IPS-15b (cell line): ENCODE measurements around the gene CFAP54.

Experiments used
- H3K27me3 ChIP-seq: one replicate; pipeline ENCODE4 v1.6.1; 2013; ENCODE audit warnings: low read length; ENCODE audit not compliant: control insufficient read depth, insufficient read depth
- H3K36me3 ChIP-seq: one replicate; pipeline ENCODE4 v1.6.1; 2013; ENCODE audit warnings: low read length; ENCODE audit not compliant: control insufficient read depth, insufficient read depth
- H3K4me1 ChIP-seq: one replicate; pipeline ENCODE4 v1.6.1; 2013; ENCODE audit warnings: mild to moderate bottlenecking, low read length; ENCODE audit not compliant: control insufficient read depth, insufficient read depth
- H3K4me3 ChIP-seq: one replicate; pipeline ENCODE4 v1.5.1; 2013; ENCODE audit warnings: low read depth, low read length
- H3K9ac ChIP-seq: one replicate; pipeline ENCODE4 v1.6.1; 2013; ENCODE audit warnings: low read depth, mild to moderate bottlenecking, low read length
- H3K9me3 ChIP-seq: one replicate; pipeline ENCODE4 v1.6.1; 2013; ENCODE audit warnings: mild to moderate bottlenecking, low read length; ENCODE audit not compliant: control insufficient read depth, insufficient read depth

Gene CFAP54

GRCh38 chr12:96889273-96889933 is 400.0 kb downstream of the CFAP54 start:
- Histone ChIP-seq H3K36me3 (no peaks in the 10 kb centered on the region), H3K9ac (no peak overlapping the region), H3K9me3 (no peaks in the 10 kb centered on the region), H3K27me3 (no peaks in the 10 kb centered on the region), H3K4me1 (no peaks in the 10 kb centered on the region), H3K4me3 (no peak overlapping the region)

- Histone ChIP-seq H3K9ac (no peak overlapping the region), H3K4me1 (no peaks in the 10 kb centered on the region), H3K27me3 (no peaks in the 10 kb centered on the region), H3K4me3 (no peak overlapping the region), H3K9me3 (no peaks in the 10 kb centered on the region), H3K36me3 (no peaks in the 10 kb centered on the region)
These were observed 401.0 kb downstream of the CFAP54 start for GRCh38 chr12:96890331-96890730.

- H3K9me3 ChIP-seq = no peaks in the 10 kb centered on the region
- no peaks in the 10 kb centered on the region for H3K4me1 ChIP-seq
- H3K27me3 ChIP-seq = no peaks in the 10 kb centered on the region
- no peaks in the 10 kb centered on the region for H3K36me3 ChIP-seq
- no peak overlapping the region for H3K4me3 ChIP-seq
- no peak overlapping the region for H3K9ac ChIP-seq
These were observed 402.7 kb downstream of the CFAP54 start for GRCh38 chr12:96892104-96892503.

- Histone ChIP-seq H3K27me3 (no peaks in the 10 kb centered on the region), H3K9me3 (no peaks in the 10 kb centered on the region), H3K36me3 (no peaks in the 10 kb centered on the region), H3K4me1 (no peaks in the 10 kb centered on the region), H3K4me3 (no peak overlapping the region), H3K9ac (no peak overlapping the region)
These were observed 408.0 kb downstream of the CFAP54 start for GRCh38 chr12:96897421-96897820.

DNA sequence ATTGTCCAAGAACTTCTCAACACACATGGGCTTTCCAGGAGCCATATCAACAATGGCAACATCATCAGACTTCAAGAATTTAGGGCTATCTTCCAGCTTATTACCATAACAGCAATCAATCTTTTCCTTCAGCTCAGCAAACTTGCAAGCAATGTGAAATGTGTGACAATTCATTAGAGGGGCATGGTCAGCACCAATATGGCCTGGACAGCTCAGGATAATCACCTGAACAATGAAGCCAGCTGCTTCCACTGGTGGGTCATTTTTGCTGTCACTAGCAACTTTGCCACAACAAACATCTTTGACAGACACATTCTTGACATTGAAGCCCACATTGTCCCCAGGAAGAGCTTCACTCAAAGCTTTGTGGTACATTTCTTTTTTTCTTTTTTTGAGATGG is 411.8 kb downstream of the CFAP54 start:
- H3K9me3 ChIP-seq = no peaks in the 10 kb centered on the region
- H3K36me3 ChIP-seq = no peaks in the 10 kb centered on the region
- no peaks in the 10 kb centered on the region for H3K4me1 ChIP-seq
- H3K4me3 ChIP-seq = no peak overlapping the region
- H3K27me3 ChIP-seq = no peaks in the 10 kb centered on the region
- H3K9ac ChIP-seq = no peak overlapping the region

GRCh38 chr12:96902076-96902475 is 412.7 kb downstream of the CFAP54 start:
- H3K36me3 ChIP-seq = no peaks in the 10 kb centered on the region
- H3K27me3 ChIP-seq = no peaks in the 10 kb centered on the region
- no peaks in the 10 kb centered on the region for H3K9me3 ChIP-seq
- H3K4me1 ChIP-seq = no peaks in the 10 kb centered on the region
- no peak overlapping the region for H3K9ac ChIP-seq
- no peak overlapping the region for H3K4me3 ChIP-seq

DNA sequence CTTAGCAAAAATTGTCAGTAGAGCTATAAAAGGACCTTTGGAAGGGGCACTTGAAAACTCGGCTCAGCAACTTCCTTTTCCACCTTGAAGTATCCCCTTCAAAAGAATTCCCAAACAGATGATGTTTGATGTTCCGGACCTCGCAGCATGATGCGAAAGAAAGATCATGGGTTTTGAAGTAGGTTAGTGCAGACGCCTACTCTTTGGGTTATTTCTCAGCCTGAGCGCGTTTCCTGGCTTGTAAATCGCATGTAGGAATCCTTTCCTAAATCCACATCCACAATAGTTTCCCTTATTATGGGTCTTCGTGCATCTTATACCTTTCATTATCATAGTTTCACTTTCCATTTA is 417.1 kb downstream of the CFAP54 start:
- H3K4me3 ChIP-seq = peak overlapping the region; percentile 86
- H3K9me3 ChIP-seq = no peaks in the 10 kb centered on the region
- H3K4me1 ChIP-seq = peaks cover 8% of the 10 kb centered on the region
- no peaks in the 10 kb centered on the region for H3K36me3 ChIP-seq
- no peak overlapping the region for H3K9ac ChIP-seq
- no peaks in the 10 kb centered on the region for H3K27me3 ChIP-seq

DNA sequence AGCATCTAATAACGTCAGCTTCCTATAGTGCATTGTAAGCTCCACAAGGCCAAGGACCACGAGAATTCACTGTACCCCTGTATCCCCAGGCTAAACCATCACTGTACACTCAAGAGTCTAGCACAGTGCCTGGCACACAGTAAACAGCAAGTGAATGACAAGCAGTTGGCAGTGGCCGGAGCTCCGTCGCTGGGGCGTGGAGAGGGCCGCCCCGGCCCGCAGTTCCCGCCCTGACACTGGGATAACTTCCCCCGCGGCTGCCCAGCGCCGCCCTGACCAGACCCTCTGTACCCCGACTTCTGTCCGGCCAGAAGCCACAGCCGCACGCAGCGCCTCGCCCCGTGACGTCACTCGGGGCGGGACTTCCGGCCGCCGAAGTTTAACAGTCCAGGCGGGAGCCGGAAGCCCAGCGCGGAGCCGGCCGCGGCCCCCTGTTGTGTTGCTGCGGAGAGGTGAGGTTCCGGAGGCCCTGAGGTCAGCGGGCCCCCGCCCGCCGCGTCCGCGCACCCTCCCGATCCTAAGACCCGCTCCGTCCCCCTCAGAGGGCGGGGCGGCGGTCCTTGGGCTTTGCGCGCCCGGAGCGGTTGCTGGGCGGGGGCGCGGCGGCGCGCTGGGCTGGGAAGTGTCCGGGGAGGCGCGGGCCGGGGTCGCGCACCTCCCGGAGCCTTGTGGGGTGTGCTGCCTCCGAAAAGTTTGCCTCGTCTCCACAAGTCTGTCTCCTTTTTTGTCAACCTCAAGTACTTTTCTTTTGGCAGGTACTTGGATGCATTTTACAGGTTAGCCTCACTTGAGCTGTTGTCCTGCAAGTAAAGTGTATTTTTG is 417.7 kb downstream of the CFAP54 start, which contains the start of gene NEDD1:
TSS of gene NEDD1 (plus strand) at position 409 of the 822 bp plus-strand sequence. CDS start 2,503 bp downstream, outside the sequence.
- no peaks in the 10 kb centered on the region for H3K27me3 ChIP-seq
- H3K36me3 ChIP-seq = no peaks in the 10 kb centered on the region
- peak within 1 kb of the TSS; percentile 77 for H3K9ac ChIP-seq
- H3K4me3 ChIP-seq = peak within 1 kb of the TSS; percentile 86
- no peaks in the 10 kb centered on the region for H3K9me3 ChIP-seq
- H3K4me1 ChIP-seq = peaks cover 8% of the 10 kb centered on the region

- peak overlapping the region; percentile 86 for H3K4me3 ChIP-seq
- H3K9ac ChIP-seq = peak overlapping the region; percentile 77
- H3K4me1 ChIP-seq = peaks cover 8% of the 10 kb centered on the region
- H3K9me3 ChIP-seq = no peaks in the 10 kb centered on the region
- no peaks in the 10 kb centered on the region for H3K36me3 ChIP-seq
- no peaks in the 10 kb centered on the region for H3K27me3 ChIP-seq
These were observed 418.5 kb downstream of the CFAP54 start for GRCh38 chr12:96907671-96908422.

DNA sequence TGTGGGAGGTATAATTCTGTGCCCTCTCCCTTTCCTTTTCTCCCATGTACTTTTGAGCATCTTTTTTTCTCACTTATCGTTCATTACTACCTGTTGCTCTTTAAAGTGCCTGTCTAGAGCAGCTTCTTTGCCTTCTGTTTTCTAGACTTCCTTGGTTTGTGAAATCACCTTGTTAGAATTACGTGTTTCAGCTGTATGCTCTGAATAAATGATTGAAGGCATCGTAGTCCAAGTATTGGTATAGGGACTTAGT is 419.0 kb downstream of the CFAP54 start:
- no peaks in the 10 kb centered on the region for H3K36me3 ChIP-seq
- H3K9ac ChIP-seq = peak overlapping the region; percentile 77
- peak overlapping the region; percentile 86 for H3K4me3 ChIP-seq
- no peaks in the 10 kb centered on the region for H3K27me3 ChIP-seq
- H3K4me1 ChIP-seq = peaks cover 8% of the 10 kb centered on the region
- H3K9me3 ChIP-seq = no peaks in the 10 kb centered on the region

DNA sequence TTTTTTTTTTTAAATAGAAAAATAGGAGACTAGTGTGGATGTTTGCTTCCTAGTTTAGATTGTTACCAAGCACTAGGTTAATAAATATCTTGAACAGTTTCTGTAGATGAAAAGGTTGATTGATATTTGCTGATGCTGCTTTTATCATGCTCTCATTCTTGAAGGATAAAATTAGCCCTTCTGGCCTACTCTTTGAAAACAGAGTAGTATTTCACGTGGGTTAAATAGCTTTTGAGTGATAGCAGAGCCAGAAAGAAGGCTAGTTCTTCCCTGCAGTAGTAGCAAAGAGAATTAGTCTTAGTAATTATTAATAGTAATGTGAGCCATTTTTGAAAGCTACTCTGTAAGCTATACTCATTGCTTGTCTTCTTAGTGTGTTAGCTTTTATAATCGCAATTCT is 422.9 kb downstream of the CFAP54 start:
- H3K9me3 ChIP-seq = no peaks in the 10 kb centered on the region
- no peaks in the 10 kb centered on the region for H3K36me3 ChIP-seq
- no peak overlapping the region for H3K4me3 ChIP-seq
- H3K9ac ChIP-seq = no peak overlapping the region
- H3K4me1 ChIP-seq = peaks cover 8% of the 10 kb centered on the region
- no peaks in the 10 kb centered on the region for H3K27me3 ChIP-seq

- Histone ChIP-seq H3K4me3 (no peak overlapping the region), H3K4me1 (peaks cover 7% of the 10 kb centered on the region), H3K9ac (no peak overlapping the region), H3K36me3 (no peaks in the 10 kb centered on the region), H3K9me3 (no peaks in the 10 kb centered on the region), H3K27me3 (no peaks in the 10 kb centered on the region)
These were observed 423.6 kb downstream of the CFAP54 start for GRCh38 chr12:96912943-96913342.
